HUES6 (cell line): Measurements from ENCODE around the gene GRIN3A.

Experiments used
- H3K27ac ChIP-seq: 2 replicates; pipeline ENCODE4 v1.7.0; 2013; ENCODE audit warnings: low read depth, mild to moderate bottlenecking, low read length, inconsistent platforms
- H3K27me3 ChIP-seq: 2 replicates; pipeline ENCODE4 v1.6.1; 2013; ENCODE audit warnings: low read length; ENCODE audit not compliant: control insufficient read depth, insufficient read depth
- H3K36me3 ChIP-seq: 2 replicates; pipeline ENCODE4 v1.6.1; 2013; ENCODE audit warnings: low read length; ENCODE audit not compliant: control insufficient read depth, insufficient read depth
- H3K4me1 ChIP-seq: 2 replicates; pipeline ENCODE4 v1.6.1; 2013; ENCODE audit warnings: low read length; ENCODE audit not compliant: control insufficient read depth, insufficient read depth
- H3K4me3 ChIP-seq: 2 replicates; pipeline ENCODE4 v1.5.1; 2013; ENCODE audit warnings: low read depth, low read length
- H3K9ac ChIP-seq: one replicate; pipeline ENCODE4 v1.6.1; 2013; ENCODE audit warnings: mild to moderate bottlenecking, low read length
- H3K9me3 ChIP-seq: 2 replicates; pipeline ENCODE4 v1.6.1; 2013; ENCODE audit warnings: low read depth, low read length; ENCODE audit not compliant: control insufficient read depth, insufficient read depth

GRIN3A gene

DNA sequence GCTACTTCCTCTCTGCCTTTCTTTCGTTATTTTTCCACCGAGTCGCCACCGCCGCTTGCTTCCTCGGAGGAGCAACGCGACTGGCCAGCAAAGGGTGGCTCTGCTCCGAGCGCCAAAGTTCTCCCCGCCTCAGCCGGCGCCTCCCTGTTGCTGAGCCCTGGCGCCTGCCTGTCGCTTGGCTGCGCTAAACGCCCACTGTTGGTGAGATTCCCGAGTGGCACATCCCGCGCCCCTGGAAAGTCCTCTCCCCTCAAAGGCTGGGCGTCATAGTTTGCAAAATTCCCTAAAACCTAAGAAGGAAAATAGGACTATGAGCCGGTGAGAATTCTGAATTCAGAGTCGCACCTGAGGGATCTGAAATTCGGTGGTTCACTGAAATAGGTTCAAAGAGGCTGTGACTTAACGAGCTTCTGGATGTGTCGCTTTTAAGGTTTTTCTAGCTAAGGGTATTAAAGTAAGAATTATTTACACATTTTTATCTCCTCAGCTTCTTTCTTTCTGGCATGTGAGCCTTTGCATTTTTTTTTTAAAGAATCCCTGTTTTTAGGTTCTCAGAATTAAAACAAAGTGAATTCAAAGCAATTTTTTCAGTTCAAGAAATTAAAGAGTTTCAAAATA lies at the start of gene GRIN3A:
Gene GRIN3A, minus strand, starts transcription at position 82 of the 618 bp plus-strand sequence. CDS start 668 bp downstream, outside the sequence.
- Histone ChIP-seq H3K4me1 (peaks cover 16% of the 10 kb centered on the region), H3K9me3 (no peaks in the 10 kb centered on the region), H3K36me3 (no peaks in the 10 kb centered on the region), H3K27me3 (peaks cover 89% of the 10 kb centered on the region), H3K4me3 (peak within 1 kb of the TSS; percentile 73), H3K27ac (no peak within 1 kb of the TSS), H3K9ac (no peak within 1 kb of the TSS)

DNA sequence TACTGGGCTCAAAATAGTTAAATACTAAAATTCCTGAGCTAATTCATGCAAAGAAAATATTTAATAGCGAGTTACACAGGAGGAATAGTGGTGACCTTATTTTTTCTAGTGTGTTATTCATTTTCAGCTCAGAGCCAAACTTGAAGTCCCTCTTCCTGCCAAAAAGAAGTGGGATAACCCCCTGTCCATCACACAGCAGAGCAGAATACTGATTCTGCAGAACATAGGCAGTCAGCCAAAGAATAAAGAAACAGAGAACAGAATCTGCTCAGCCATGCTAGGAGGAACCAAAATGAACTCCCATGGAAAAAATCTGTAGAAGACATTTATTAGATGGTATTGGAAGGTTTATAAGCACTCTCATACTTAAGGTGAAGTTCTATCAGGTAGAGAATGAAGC lies 49.4 kb upstream of the GRIN3A start:
- Histone ChIP-seq H3K27ac (no peak overlapping the region), H3K9me3 (no peaks in the 10 kb centered on the region), H3K4me3 (no peak overlapping the region), H3K9ac (no peak overlapping the region), H3K4me1 (no peaks in the 10 kb centered on the region), H3K27me3 (peaks cover 15% of the 10 kb centered on the region), H3K36me3 (no peaks in the 10 kb centered on the region)

DNA sequence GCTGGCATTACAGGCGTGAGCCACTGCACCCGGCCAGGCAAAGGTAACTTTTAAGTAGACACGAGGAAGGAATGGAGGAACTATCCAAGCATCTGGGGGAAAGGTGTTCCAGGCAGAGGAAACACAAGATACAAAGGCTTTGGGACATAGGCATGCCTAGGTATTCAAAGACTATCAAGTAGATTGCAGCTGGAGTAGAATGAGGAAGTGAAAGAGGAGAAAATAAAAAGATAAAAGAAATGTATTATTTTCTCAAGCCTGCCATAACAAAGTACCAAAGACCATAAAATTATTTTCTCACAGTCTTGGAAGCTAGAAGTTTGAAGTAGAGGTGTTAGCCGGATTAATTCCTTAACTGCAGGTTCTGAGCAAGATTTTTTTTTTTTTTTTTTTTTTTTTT lies 39.9 kb upstream of the GRIN3A start:
- Histone ChIP-seq H3K4me1 (no peaks in the 10 kb centered on the region), H3K4me3 (no peak overlapping the region), H3K27me3 (no peaks in the 10 kb centered on the region), H3K9ac (no peak overlapping the region), H3K9me3 (no peaks in the 10 kb centered on the region), H3K36me3 (no peaks in the 10 kb centered on the region), H3K27ac (no peak overlapping the region)

DNA sequence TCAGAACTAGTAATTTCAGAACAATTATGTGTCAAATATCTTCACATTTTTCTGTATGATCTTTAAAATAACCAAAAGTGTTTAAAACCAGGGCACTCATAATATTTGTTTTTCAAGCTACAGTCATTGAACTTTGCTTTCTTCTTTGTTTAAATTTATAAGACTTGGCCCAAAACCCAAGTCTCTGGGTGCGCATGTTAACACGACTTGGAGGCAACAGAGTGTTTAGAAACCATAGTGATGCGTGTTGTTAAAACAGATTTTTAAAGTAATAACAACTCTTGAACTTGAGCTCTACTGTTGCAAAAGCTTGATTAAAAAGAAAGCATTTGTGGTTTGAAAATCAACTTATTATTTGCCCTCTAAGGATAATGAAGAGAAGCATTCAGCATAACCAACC lies 26.0 kb upstream of the GRIN3A start:
- Histone ChIP-seq H3K9ac (no peak overlapping the region), H3K9me3 (no peaks in the 10 kb centered on the region), H3K4me3 (no peak overlapping the region), H3K36me3 (no peaks in the 10 kb centered on the region), H3K27ac (no peak overlapping the region), H3K4me1 (no peaks in the 10 kb centered on the region), H3K27me3 (peaks cover 4% of the 10 kb centered on the region; the same call in 1 of the 2 replicates)

DNA sequence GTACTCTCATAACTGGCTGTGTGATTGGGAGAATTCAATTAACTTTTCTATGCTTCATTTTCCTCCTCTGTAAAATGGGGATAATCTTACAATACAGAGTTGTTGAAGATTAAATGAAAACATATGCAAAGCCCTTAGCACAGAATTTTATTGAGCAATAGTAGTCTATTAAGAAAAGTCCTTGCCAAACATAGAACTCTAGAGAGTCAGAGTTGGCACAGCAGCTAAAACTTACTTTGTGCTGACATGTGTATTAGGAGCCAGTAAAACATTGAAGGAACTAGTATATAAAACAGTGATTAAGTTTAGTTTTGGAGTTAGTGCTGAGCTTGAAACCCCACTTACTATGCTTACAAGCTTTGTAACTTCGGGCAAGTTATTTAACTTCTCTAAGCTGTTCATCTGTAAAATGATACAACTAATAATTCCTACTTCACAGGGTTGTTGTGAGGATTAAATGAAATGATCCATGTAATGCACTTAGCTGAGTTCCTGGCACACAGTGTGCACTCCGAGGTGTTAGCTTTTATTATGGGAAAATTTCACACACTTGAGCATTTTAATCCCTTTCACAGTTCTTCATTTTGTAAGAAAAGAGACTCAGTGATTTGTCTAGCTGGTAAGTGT lies 20.0 kb upstream of the GRIN3A start:
- H3K4me1 ChIP-seq, result no peaks in the 10 kb centered on the region
- H3K9ac ChIP-seq, result no peak overlapping the region
- no peaks in the 10 kb centered on the region for H3K9me3 ChIP-seq
- no peak overlapping the region for H3K4me3 ChIP-seq
- no peak overlapping the region for H3K27ac ChIP-seq
- H3K27me3 ChIP-seq, result peaks cover 4% of the 10 kb centered on the region; the same call in 1 of the 2 replicates
- H3K36me3 ChIP-seq, result no peaks in the 10 kb centered on the region

DNA sequence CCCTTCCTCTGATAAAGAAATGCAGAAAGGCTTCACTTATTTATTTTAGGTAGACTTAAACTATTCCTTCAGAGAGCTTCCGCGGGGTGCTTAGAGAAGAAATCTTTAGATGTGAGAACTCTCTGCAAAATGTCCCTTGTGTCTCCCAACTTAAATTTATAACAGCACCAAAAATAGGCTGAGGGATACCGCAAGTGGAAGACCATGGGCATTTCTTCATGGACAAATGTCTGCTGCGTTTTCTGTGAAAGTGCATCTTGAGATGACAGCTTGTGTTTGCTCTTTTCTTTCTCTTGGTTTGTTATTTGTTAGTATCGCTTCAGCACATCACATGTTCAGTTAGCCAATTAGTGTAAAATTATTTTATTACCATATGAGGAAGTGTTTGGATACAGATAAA lies 15.3 kb upstream of the GRIN3A start:
- Histone ChIP-seq H3K4me1 (no peaks in the 10 kb centered on the region), H3K27ac (no peak overlapping the region), H3K27me3 (no peaks in the 10 kb centered on the region; the same call in 1 of the 2 replicates), H3K36me3 (no peaks in the 10 kb centered on the region), H3K4me3 (no peak overlapping the region), H3K9ac (no peak overlapping the region), H3K9me3 (no peaks in the 10 kb centered on the region)

DNA sequence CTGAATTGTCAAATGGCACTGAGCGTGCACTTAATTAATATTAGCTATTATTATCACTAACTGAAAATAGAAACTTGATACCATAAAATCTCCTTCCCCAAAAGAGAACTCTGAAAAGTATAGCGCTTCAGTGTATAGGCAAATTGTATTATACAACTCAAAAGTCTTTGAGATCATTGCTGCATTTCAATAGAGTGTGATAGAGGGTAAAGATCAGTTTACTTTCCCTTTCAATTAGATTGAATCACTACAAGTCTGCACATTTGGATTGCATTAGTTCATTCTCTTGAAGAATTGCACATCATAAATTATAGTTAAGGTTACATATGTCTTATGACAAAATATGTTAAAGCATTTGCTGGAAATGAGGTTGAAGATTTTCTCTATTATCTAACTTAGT lies 13.4 kb upstream of the GRIN3A start:
- Histone ChIP-seq H3K36me3 (no peaks in the 10 kb centered on the region), H3K27ac (no peak overlapping the region), H3K4me3 (no peak overlapping the region), H3K9ac (no peak overlapping the region), H3K4me1 (no peaks in the 10 kb centered on the region), H3K27me3 (no peaks in the 10 kb centered on the region; the same call in 1 of the 2 replicates), H3K9me3 (no peaks in the 10 kb centered on the region)

DNA sequence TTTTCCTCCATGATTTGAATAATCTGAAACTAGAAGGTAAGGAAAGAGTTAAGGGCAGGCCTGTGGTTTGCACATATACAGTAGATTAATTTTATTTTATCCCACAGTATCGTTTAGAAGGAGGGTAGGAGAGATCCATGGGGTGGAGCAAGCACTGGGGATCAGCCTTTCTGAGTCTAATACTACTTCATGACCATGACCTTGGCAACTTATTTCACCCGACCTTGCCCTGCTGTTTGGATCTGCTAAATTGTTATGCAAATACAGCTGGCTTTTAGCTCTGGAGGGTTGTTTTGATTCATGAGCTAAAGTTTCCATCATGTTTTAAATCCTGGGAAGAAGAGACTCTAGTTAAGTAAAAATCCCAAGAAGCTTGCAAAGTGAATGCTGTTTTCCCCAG lies 864 bp upstream of the GRIN3A start:
- peaks cover 82% of the 10 kb centered on the region for H3K27me3 ChIP-seq
- H3K4me1 ChIP-seq, result peaks cover 16% of the 10 kb centered on the region

DNA sequence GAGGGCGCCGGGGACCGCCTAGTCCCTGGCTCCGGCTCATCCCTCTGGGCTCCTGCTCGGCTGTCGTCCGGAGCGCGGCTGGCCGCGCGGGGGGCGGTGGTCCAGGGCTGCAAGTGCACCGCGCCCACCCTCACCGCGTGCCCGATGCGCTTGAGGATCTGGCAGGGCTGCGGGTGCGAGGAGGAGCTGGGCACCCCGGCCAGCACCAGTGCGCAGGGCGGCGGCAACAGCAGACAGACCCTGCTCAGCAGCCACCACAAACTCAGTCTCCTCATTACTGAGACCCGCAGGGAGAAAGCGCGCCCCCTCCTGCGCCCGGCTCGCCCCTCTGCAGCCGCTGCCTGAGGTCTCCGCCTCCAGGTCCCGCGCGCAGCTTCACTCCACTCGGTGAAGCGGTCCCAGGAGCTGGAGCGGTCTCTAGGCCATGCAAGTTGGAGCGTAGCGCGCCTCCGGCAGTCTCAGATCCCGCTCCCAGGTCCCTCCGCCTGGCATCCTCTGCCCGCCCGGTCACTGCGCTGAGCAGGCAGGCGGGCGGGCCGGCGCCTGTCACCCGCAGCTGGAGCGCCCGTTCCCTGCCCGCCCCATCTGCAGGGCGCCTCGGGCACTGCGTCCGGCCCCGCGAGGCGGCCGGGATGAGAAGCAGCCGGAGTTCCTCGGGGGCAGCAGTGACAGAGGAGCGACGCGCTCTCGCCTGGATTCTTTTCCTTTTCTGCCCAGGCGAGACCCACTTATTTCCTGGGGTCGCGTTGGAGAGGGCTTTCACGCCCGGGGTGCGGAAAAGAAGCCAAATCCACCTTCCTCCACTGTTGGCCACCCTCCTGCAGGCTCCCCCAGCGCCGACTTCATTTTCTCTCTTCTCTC lies 512 bp downstream of the GRIN3A start:
- H3K9ac ChIP-seq, result no peak overlapping the region
- peaks cover 90% of the 10 kb centered on the region for H3K27me3 ChIP-seq
- H3K9me3 ChIP-seq, result no peaks in the 10 kb centered on the region
- no peak overlapping the region for H3K27ac ChIP-seq
- H3K4me1 ChIP-seq, result peaks cover 16% of the 10 kb centered on the region
- H3K4me3 ChIP-seq, result peak overlapping the region; percentile 73
- no peaks in the 10 kb centered on the region for H3K36me3 ChIP-seq

More for the DNA sequence above, 864 bp upstream of the GRIN3A start:
- Histone ChIP-seq H3K27ac (no peak overlapping the region), H3K9ac (no peak overlapping the region), H3K9me3 (no peaks in the 10 kb centered on the region), H3K36me3 (no peaks in the 10 kb centered on the region), H3K4me3 (no peak overlapping the region)

DNA sequence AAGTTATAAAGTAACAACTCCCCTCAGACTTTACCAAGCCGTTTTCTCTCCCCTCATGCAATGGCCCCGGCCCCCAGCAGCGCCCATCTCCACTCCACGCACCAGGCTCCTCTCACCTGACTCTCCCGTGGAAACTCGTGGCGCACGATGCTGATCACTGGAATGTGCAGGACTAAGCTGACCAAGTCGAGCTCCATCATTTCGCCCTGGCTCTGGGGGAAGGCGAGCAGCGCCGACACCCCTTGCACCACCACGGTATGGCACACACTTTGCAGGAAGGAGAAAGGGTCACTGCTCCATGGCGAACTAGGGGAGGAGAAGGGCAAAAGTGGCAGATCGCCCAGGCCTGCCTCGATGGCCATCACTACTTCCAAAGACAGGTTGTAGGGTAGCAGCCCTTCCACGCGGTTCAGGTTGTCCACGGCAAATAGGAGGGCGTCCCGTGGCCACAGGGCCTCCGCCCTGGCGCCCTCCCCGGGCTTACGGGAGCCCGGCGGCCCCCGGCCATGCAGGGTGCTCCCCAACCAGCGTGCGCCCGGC lies 1.2 kb downstream of the GRIN3A start:
- H3K36me3 ChIP-seq, result no peaks in the 10 kb centered on the region
- peaks cover 97% of the 10 kb centered on the region for H3K27me3 ChIP-seq
- H3K4me3 ChIP-seq, result peak overlapping the region; percentile 73
- no peaks in the 10 kb centered on the region for H3K9me3 ChIP-seq
- no peak overlapping the region for H3K9ac ChIP-seq
- H3K4me1 ChIP-seq, result peaks cover 16% of the 10 kb centered on the region
- no peak overlapping the region for H3K27ac ChIP-seq

DNA sequence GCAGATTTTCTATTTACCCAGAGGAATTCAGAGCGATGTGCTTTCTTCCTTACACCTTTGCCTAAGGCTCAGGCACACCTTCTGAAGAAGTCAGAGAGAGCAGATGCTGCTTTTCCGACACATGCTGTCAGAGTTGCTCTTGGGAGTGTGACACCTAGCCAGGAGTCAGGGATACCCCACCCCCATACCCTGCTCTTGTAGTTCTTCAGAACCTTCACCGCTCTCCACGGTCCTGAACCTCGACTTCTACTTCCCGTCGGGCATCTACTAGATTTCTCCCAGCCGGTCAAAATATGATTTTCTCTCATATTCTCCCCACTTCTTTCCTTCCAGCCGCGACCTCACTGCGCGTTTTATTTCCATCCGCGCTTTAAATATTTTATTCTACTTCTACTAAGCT lies 1.7 kb downstream of the GRIN3A start:
- peaks cover 97% of the 10 kb centered on the region for H3K27me3 ChIP-seq
- no peak overlapping the region for H3K4me3 ChIP-seq

More for the DNA sequence above, 1.7 kb downstream of the GRIN3A start:
- no peaks in the 10 kb centered on the region for H3K36me3 ChIP-seq
- H3K9ac ChIP-seq, result no peak overlapping the region
- no peaks in the 10 kb centered on the region for H3K9me3 ChIP-seq
- H3K27ac ChIP-seq, result no peak overlapping the region
- peaks cover 16% of the 10 kb centered on the region for H3K4me1 ChIP-seq
